CD4-positive, alpha-beta T cell treated with Interleukin-15 for 4 hours (primary cell): ENCODE results near the gene ADAMTSL1.

Source experiments
- DNase-seq: peaks from one replicate; pipeline ENCODE4 v3.0.0-alpha.2; 2020; ENCODE audit warnings: low spot score

Gene ADAMTSL1

GRCh38 chr9:18699764-18700163 is 225.8 kb downstream of the ADAMTSL1 start:
- no peak for DNase-seq

DNA sequence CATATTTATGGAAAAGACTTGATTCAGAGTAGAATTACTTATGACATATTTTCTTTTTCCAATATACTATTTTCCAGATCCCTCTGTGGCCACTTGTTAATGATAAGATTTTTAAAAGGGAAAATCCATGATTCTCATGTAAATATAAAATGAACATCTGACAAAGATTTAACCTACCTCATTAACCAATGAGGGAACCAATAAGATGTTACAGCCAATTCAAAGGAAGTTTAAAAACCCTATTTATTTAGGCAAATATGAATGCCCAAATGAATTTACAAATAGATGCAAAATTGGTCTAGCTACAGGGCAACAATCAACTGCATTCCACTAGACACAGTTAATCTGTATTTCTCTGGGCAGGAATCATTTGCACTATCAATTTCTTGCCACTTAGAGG is 226.8 kb downstream of the ADAMTSL1 start:
- DNase-seq: no peak

DNA sequence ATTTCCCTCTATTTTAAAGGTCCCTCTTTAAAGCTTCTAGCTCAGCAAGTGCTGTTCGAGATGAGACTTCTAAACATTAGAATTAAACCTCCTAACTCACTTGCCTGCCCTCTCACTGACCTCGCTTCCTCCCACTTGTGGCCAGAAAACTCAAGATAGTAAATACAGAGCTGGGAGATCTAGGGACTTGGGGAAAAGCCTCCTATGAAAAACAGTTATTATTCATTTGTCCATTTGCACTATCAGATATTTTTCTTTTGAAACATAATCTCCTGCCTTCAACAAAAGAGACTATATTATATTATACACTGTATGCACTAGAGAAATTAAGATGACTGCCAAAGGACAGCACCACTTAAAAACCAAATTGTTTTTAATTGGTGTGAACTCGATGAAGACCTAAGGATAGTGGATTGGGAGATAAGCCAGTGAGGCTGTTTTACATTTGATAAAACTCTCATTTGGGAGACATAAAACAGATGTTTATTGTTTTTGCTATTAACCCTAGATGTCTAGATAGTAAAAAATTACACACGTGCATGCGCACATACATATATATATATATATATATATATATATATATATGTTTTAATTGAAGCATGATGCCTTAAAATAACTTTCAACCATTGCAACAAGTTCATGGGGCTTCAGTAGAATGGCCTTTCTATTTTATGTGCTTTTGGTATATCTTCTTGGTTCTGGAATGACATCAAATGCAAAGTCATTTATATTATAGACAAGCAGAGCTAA is 229.4 kb downstream of the ADAMTSL1 start:
- no peak for DNase-seq

- DNase-seq: no peak
Measured at GRCh38 chr9:18703901-18704379, 230.0 kb downstream of the ADAMTSL1 start.

- no peak for DNase-seq
Measured at GRCh38 chr9:18705796-18706392, 231.9 kb downstream of the ADAMTSL1 start.

GRCh38 chr9:18706648-18707047 is 232.7 kb downstream of the ADAMTSL1 start:
- no peak for DNase-seq

DNA sequence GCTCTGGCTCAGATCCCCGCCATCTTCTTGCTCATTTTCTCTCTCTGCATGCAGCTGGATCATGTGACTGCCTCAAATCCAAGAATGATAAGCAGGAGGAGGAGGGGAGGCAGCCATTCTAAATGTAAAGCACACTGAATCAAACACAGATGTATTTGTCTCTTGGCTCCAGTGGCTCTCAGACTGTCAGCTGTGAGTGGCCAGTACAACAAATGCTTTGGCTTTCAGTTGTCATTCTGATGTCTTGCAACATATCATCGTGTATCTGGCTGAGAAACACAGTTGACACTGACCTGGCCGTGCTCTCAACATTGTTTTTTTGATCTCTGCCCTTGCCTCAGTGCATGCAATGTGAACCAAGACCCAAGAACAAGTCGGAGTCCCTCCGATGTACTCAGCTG is 233.1 kb downstream of the ADAMTSL1 start:
- no peak for DNase-seq

DNA sequence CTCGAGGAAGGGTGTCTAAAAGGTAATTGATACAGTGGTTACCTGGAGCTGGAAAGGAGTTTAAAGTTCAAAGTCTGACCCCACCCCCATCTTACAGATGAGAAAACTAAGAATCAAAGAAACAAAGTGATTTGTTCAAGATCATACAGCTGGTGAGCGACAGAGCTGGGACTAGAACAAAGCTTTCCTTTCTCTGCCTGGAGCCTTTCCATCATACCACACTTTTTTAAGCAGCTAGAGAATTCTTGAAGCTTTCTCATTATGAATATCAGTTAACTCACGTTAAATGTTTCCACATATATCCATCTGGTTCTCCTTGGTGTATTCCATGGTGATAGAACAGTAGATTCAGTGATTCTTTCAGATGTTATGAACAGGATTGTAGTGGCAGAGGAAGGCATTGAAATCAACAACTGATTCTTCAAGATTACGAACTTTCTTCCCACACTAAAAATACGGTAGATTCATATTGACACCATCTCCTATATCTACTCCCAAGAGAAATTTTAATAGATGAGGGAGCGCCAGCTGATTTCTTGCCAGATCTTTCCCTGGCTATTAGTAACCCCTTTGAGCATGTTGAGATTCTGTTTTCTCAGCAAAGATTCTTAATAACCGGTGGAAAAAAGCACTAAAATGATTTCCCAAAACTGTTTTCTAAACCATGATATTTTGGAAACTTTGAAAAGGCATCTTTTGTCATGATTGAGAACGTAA is 233.7 kb downstream of the ADAMTSL1 start:
- DNase-seq: no peak

DNA sequence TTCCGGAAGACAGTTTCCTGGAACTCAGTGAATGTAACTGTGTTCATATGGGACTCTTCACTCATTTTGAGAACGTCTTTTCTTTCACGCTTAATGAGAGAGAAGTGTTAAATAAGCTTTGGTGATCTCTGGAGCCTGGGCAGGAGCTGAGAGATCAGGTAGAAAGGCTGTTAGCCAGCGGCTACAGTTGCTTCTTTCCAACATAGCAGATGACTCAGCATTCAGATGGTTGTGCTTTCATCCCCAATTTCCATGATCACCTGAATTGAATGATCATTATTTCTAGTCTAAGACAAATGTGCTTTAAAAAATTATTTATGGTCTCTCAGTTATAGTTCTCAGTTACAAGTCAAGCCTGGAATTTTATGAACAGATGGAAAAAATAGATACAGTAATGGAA is 234.5 kb downstream of the ADAMTSL1 start:
- no peak for DNase-seq

DNA sequence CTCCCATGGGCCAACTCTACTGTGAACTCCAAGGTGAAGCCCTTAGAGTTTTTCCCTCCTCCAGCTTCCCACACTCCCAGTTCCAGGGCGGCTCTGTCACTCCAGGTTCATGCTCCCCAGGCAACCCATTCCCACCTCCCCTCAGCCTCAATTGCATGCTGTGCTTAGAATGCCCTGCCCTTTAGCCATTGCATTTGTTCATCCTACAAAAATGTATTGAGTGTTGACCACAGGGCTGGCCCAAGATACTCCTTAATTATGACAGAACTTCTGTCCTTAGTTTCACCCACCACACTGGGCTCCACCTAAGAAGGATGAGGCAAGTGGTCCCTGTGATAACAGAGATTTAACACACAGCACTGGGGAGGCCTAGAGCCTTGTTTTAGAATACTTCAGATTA is 236.1 kb downstream of the ADAMTSL1 start:
- no peak for DNase-seq

DNA sequence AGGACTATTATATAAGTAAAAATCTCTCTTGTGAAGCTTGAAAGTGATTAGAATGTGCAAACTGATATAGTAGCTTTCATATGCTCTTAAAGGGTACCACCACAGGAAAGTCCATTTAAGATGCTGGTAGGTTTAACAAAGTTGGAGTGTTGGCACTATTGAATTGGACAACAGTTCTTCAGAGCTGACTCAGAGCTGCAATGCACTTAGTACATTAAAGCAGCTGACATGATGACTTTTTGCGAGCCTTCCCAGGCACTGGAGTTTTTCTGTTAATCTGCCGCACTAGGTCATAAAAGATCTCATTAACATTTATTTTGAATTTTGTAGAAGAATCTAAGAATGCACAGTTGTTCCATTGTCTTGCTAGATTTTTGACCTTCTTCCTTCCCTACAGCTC is 243.8 kb downstream of the ADAMTSL1 start:
- no peak for DNase-seq

DNA sequence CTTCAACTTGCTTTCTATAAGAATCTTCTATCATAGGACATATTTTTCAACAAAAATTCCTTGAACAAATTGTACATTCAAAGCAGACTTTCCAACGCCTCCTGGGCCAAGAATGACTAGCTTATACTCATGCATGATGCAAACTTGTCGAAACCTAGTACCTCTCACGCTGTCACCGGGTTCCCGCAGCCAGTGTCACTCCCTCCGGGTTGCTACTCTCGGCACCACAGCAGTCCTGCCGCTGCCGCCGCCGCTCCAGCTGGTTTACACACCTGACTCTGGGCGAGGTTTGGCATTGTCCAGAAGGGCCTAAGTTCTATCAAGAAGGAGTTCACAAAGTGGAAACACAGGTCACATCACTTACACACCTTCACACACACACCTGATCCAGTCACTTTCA is 244.4 kb downstream of the ADAMTSL1 start:
- no peak for DNase-seq

GRCh38 chr9:18718932-18719331 is 245.0 kb downstream of the ADAMTSL1 start:
- DNase-seq: no peak

DNA sequence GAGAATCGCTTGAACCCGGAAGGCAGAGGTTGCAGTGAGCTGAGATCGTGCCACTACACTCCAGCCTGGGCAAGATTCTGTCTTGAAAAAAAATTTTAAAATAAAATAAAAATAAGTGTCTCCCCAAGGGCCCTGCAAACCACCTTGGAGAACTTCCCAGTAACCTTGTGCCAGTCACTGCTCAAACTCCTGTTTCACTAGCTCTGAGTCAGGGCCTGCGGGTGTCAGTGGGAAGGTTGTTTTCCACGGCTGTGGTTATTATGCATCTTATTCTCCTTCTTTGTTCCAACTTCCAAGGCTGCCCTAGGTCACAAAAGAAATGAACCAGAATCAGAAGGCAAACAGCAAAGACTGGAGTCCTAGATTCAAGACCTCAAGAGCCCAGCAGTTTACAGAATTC is 246.7 kb downstream of the ADAMTSL1 start:
- no peak for DNase-seq

GRCh38 chr9:18721267-18721994 is 247.5 kb downstream of the ADAMTSL1 start:
- no peak for DNase-seq

GRCh38 chr9:18721995-18722310 is 248.0 kb downstream of the ADAMTSL1 start:
- DNase-seq: no peak

DNA sequence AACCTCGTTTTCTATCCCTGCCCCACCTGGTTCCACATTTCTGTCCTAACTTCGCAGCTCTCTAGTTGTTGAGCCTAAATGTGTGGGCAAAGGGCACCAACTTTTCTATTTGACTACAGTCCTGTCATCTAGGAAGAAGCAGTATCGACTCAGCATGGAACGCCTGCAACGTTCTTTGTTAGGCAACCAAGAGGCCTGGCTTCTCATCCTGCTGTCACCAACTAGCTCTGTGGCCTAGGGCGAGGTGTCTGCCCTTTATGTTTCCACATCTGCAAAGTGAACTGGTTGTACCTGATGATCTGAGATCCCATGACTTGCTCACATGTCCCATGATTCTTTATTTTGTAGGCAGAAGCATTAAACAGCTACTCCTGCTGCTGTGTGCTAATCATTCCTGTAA is 248.9 kb downstream of the ADAMTSL1 start:
- no peak for DNase-seq

- no peak for DNase-seq
Measured at GRCh38 chr9:18723366-18723765, 249.4 kb downstream of the ADAMTSL1 start.

DNA sequence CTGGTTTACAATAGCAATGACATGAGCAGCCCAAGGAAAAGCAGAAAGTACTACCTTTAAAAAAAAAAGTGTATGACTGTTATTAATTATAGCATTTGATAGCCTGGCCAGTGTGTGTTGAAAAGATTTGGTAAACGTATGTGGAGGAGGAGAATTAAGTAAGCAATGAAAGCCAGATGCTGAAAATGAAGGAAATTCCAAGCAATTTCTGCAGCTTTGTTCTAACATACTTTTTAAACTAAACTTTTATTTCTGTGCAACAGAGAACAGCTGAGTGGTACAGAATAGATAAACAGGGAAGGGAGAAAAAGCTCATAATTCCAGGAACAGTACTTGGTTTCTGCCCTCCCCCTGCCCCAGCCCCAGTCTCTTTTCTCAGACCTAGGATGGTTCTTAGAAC is 252.6 kb downstream of the ADAMTSL1 start:
- DNase-seq: no peak

DNA sequence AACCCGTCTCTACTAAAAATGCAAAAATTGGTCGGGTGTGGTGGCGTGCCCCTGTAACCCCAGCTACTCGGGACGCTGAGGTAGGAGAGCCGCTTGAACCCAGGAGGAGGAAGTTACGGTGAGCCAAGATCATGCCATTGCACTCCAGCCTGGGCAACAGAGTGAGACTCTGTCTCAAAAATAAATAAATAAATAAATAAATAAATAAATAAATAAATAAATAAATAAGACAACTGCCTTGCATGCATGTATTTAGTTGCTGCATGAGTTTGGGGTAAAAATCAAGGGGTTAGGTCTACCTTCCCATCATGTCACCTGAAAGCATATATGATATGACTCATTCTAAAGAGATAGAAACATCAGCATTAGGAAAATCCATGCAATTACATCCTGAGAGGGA is 254.0 kb downstream of the ADAMTSL1 start:
- DNase-seq: no peak

- DNase-seq: no peak
Measured at GRCh38 chr9:18728642-18729041, 254.7 kb downstream of the ADAMTSL1 start.

GRCh38 chr9:18730241-18730640 is 256.3 kb downstream of the ADAMTSL1 start:
- no peak for DNase-seq

DNA sequence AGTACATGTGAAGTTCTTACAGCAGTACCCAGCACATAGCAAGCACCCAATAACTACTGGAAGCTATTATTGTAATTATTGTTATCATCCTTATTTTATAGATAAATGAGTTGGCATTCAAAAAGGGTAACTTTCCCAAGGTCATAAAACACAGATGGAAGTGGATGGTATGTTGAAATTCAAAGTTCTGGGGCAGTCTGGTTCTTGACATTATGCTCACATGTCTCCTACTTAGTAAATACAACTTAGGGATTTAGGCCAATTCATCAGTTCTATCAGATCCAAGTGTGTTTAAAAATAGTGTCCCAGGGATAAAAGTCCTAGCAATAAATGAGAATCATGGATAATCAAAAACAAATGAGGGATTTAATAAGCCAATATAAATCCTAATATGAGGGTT is 265.2 kb downstream of the ADAMTSL1 start:
- DNase-seq: no peak
